T-helper 2 cell treated with Interferon-gamma antibody and Interleukin-4, amounts not matched to agents 100 ng/mL and 5 ng/mL, for 36 hours (primary cell): ENCODE results near the gene COLQ. TPM values are rescaled to one million over a fixed set of nuclear protein-coding genes. Genes with fewer than 3 reads are reported as not detected.
"Not testable (repeated sequence)": the region's sequence is repeated elsewhere in the genome, so short reads cannot be mapped to it uniquely, and the experiment has no call there.

ENCODE experiments used
- intact Hi-C: fragments of 100-400 bp; cut with micrococcal nuclease; formaldehyde crosslinking; loops from one replicate; pipeline ENCODE4 v1.15.1; 2023
- total RNA-seq: library from RNA; stranded (reverse); gene quantifications from 2 replicates; pipeline ENCODE4 v1.2.3, GENCODE V29; 2022

Gene COLQ
- total RNA-seq = 2.7 and 3.9 TPM in 2 replicates

GRCh38 chr3:15521573-15521965 is at the start of gene COLQ:
COLQ (minus strand) TSS chr3:15521706; CDS start chr3:15521625, 81 bp downstream.
- intact Hi-C loops = no loop called here

- intact Hi-C loops = no loop called here
Observed at GRCh38 chr3:15563190-15563589, 41.7 kb upstream of the COLQ start.

GRCh38 chr3:15562560-15562959 is 41.1 kb upstream of the COLQ start:
- intact Hi-C loops = no loop called here

GRCh38 chr3:15558581-15558980 is 37.1 kb upstream of the COLQ start:
- intact Hi-C loops = no loop called here

- intact Hi-C loops = loop anchor here (1.0 kb wide), 6 partner anchors 22 to 355 kb away; partner anchors contain the start of genes EAF1 and METTL6
Observed at GRCh38 chr3:15557511-15557946, 36.0 kb upstream of the COLQ start.

- intact Hi-C loops = loop anchor here (1.0 kb wide), 1 partner anchor 349 kb away; no protein-coding TSS in a partner anchor
Observed at GRCh38 chr3:15556512-15556911, 35.0 kb upstream of the COLQ start.

- intact Hi-C loops = no loop called here
Observed at GRCh38 chr3:15553749-15554148, 32.2 kb upstream of the COLQ start.

- intact Hi-C loops = no loop called here
Observed at GRCh38 chr3:15551902-15552301, 30.4 kb upstream of the COLQ start.

- intact Hi-C loops = no loop called here
Observed at GRCh38 chr3:15549846-15550245, 28.3 kb upstream of the COLQ start.

- intact Hi-C loops = no loop called here
Observed at GRCh38 chr3:15542614-15543013, 21.1 kb upstream of the COLQ start.

- intact Hi-C loops = no loop called here
Observed at GRCh38 chr3:15541371-15541770, 19.9 kb upstream of the COLQ start.

- intact Hi-C loops = loop anchor here (5.0 kb wide), 1 partner anchor 112 kb away; the partner anchor contains the start of genes EAF1 and METTL6
Observed at GRCh38 chr3:15539066-15539465, 17.6 kb upstream of the COLQ start.

GRCh38 chr3:15538345-15538744 is 16.8 kb upstream of the COLQ start:
- intact Hi-C loops = loop anchor here (5.0 kb wide), 1 partner anchor 111 kb away; the partner anchor contains the start of genes EAF1 and METTL6

GRCh38 chr3:15536856-15537255 is 15.3 kb upstream of the COLQ start:
- intact Hi-C loops = loop anchor here (5.0 kb wide), 1 partner anchor 110 kb away; the partner anchor contains the start of genes EAF1 and METTL6

- intact Hi-C loops = loop anchor here (1.0 to 5.0 kb wide), 2 partner anchors 22 to 108 kb away; partner anchors contain the start of genes EAF1 and METTL6
Observed at GRCh38 chr3:15535732-15536131, 14.2 kb upstream of the COLQ start.

- intact Hi-C loops = not testable (repeated sequence)
Observed at GRCh38 chr3:15532614-15533013, 11.1 kb upstream of the COLQ start.

- intact Hi-C loops = no loop called here
Observed at GRCh38 chr3:15531346-15531745, 9.8 kb upstream of the COLQ start.

- intact Hi-C loops = no loop called here
Observed at GRCh38 chr3:15528854-15529537, 7.5 kb upstream of the COLQ start.

- intact Hi-C loops = no loop called here
Observed at GRCh38 chr3:15527031-15527459, 5.5 kb upstream of the COLQ start.

GRCh38 chr3:15525790-15526189 is 4.3 kb upstream of the COLQ start:
- intact Hi-C loops = no loop called here

GRCh38 chr3:15523660-15524417 is 2.3 kb upstream of the COLQ start:
- intact Hi-C loops = no loop called here

GRCh38 chr3:15522016-15522415 is 510 bp upstream of the COLQ start:
- intact Hi-C loops = no loop called here
